Measurements from ENCODE around the gene PTPA.

The PTPA gene

DNA sequence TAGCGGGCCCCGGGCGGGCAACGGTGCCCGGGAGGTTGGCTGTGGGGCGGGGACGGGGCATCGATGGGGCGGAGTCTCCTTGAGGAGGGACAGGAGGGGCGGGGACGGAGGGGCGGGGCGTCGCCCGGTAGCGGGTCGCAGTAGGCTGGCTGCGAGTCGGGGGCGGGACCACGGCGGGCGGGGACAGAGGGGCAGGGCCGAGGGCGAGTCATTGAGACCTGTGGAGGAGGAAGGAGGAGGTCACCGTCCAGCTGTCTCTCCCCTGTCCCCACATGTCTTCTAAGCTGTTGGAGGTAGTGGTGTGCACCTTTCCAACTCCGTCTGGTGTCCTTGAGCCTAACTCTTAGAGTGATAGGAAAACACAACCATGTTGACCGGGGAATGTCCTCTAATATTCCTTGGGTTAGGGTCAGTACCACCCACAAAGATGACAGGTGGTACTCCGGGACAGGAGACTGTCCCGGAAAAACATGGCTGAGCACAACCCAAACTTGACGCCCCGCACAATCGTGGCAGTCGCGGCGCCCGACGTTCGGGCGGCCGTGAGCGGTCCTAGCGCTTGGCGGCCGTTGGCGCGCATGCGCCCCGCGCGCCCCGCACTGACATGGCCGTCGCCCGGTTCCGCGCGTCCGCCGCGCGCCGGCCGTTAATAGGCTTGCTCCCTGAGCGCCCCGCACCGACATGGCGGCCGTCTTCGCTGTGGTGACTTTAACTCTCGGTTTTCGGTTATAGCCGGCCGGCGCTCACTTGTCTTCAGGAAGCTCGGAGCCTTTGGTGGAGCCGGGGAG, at the start of gene PTPA, which contains the start of gene CRAT:
Gene PTPA, plus strand, starts transcription at position 676 of the 788 bp plus-strand sequence. CDS start 186 bp downstream, outside the sequence.
Gene CRAT, minus strand, starts transcription at position 54 of the 788 bp plus-strand sequence. CDS start 284 bp downstream, outside the sequence.
- no peaks in the 10 kb centered on the region for H3K27me3 Mint-ChIP-seq
- H3K36me3 Mint-ChIP-seq (ENCODE audit: low read depth) = no peaks in the 10 kb centered on the region
- H3K4me3 Mint-ChIP-seq = peak within 1 kb of the TSS; percentile 87
- H3K4me1 Mint-ChIP-seq (ENCODE audit: low read depth) = peaks cover 38% of the 10 kb centered on the region
- H3K27ac Mint-ChIP-seq = peak within 1 kb of the TSS; percentile 95
- no peaks in the 10 kb centered on the region for H3K9me3 Mint-ChIP-seq

GRCh38 chr9:129063061-129063460, 48.2 kb upstream of the PTPA start:
- peaks cover 10% of the 10 kb centered on the region for H3K36me3 Mint-ChIP-seq (ENCODE audit: low read depth)
- H3K27ac Mint-ChIP-seq = no peak overlapping the region
- H3K9me3 Mint-ChIP-seq = no peaks in the 10 kb centered on the region
- H3K27me3 Mint-ChIP-seq = no peaks in the 10 kb centered on the region
- no peak overlapping the region for H3K4me3 Mint-ChIP-seq
- H3K4me1 Mint-ChIP-seq (ENCODE audit: low read depth) = peaks cover 1% of the 10 kb centered on the region

DNA sequence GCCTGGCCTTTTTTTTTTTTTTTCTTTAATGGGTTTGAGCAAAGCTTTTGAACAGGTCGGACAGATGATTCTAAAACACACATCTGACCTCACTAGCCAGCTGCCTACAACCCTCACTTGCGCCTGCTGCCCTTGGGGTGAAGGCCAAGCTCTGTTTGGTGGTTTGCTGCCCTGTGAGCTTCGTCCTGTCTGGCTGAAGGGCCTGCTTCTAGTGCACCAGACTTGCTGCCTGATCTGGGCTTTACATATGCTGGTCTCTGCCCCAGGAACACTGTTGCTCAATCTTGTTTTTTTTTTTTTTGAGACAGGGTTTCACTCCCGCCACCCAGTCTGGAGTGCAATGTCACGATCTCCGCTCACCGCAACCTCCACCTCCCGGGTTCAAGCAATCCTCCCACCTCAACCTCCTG, 46.7 kb upstream of the PTPA start:
- no peaks in the 10 kb centered on the region for H3K9me3 Mint-ChIP-seq
- no peak overlapping the region for H3K27ac Mint-ChIP-seq
- no peak overlapping the region for H3K4me3 Mint-ChIP-seq
- H3K27me3 Mint-ChIP-seq = no peaks in the 10 kb centered on the region
- peaks cover 18% of the 10 kb centered on the region for H3K36me3 Mint-ChIP-seq (ENCODE audit: low read depth)
- H3K4me1 Mint-ChIP-seq (ENCODE audit: low read depth) = peaks cover 16% of the 10 kb centered on the region

GRCh38 chr9:129068110-129068509, 43.1 kb upstream of the PTPA start:
- Mint-ChIP-seq H3K9me3 (no peaks in the 10 kb centered on the region), H3K27ac (peak overlapping the region; percentile 89), H3K36me3 (ENCODE audit: low read depth) (peaks cover 18% of the 10 kb centered on the region), H3K4me3 (no peak overlapping the region), H3K27me3 (no peaks in the 10 kb centered on the region), H3K4me1 (ENCODE audit: low read depth) (peaks cover 36% of the 10 kb centered on the region)

GRCh38 chr9:129068990-129069861, 42.0 kb upstream of the PTPA start:
- Mint-ChIP-seq H3K9me3 (no peaks in the 10 kb centered on the region), H3K4me3 (peak overlapping the region; percentile 35), H3K27ac (peak overlapping the region; percentile 89), H3K36me3 (ENCODE audit: low read depth) (peaks cover 12% of the 10 kb centered on the region), H3K27me3 (no peaks in the 10 kb centered on the region), H3K4me1 (ENCODE audit: low read depth) (peaks cover 37% of the 10 kb centered on the region)

DNA sequence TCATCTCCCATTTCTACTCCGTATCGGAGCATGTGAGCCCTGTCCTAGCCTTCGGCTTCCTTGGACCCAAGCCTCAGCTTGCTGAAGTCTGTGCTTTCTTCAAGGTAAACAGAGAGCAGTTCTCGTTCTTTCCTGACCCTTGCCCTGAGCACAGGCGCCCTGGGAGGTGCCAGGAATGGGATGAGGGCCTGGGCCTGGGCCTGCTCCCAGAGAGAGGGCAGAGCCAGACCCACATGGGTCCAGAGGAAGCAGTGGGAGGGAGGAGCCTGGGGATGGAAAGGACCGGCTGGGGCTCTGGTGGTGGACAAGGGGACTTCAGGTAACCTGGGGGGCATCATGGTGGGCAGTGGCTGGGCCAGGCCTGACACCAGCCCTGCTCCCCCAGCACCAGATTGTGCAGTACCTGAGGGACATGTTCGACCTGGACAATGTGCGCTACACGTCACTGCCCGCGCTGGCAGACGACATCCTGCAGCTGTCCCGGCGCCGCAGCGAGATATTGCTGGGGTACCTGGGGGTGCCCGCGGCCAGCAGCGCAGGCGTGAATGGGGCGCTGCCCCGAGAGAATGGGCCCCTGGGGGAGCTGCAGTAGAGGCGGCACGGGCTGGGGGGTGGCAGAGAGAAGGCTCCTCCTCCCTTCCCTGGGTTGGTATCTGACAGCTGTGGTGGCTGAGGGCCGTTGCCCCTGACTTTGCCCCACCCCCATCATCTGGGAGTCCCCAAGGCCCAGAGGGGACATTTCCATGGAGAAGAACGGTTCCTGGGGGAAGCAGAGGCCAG, 41.2 kb upstream of the PTPA start:
- Mint-ChIP-seq H3K4me3 (peak overlapping the region; percentile 35), H3K27ac (peak overlapping the region; percentile 89), H3K4me1 (ENCODE audit: low read depth) (peaks cover 37% of the 10 kb centered on the region), H3K36me3 (ENCODE audit: low read depth) (peaks cover 12% of the 10 kb centered on the region), H3K27me3 (no peaks in the 10 kb centered on the region), H3K9me3 (no peaks in the 10 kb centered on the region)

- H3K9me3 Mint-ChIP-seq = no peaks in the 10 kb centered on the region
- H3K27ac Mint-ChIP-seq = no peak overlapping the region
- no peaks in the 10 kb centered on the region for H3K27me3 Mint-ChIP-seq
- peaks cover 37% of the 10 kb centered on the region for H3K4me1 Mint-ChIP-seq (ENCODE audit: low read depth)
- H3K36me3 Mint-ChIP-seq (ENCODE audit: low read depth) = peaks cover 8% of the 10 kb centered on the region
- H3K4me3 Mint-ChIP-seq = no peak overlapping the region
Observed at GRCh38 chr9:129070696-129071525, 40.3 kb upstream of the PTPA start.

DNA sequence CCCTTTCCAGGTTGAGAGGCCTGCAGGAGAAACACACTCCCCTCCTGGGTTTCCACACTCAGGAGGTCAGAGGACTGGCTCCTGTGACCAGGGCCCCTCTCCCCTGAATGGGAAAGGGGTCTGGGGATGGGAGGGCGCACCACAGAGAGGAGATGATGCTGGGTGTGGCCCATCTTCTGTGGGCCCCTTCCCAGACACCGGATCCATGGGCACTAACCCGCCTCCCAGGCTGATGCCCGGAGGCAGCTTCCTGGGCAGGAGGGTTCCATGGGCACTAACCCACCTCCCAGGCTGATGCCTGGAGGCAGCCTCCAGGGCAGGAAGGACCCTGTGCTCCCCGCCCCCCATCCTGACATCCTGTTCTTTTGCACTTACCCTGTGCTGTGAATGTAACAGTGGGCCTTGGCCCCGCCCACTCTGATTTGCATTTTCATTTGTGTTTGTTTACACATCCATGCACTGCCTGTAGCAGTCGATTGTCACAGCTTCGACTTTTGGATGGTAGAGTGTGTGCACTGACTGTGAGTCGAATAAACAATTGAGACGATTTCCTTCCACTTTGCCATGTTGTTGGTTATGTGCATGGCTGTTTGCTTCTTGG, 39.6 kb upstream of the PTPA start:
- Mint-ChIP-seq H3K36me3 (ENCODE audit: low read depth) (peaks cover 8% of the 10 kb centered on the region), H3K27me3 (no peaks in the 10 kb centered on the region), H3K27ac (no peak overlapping the region)

GRCh38 chr9:129072171-129072570, 39.0 kb upstream of the PTPA start:
- no peaks in the 10 kb centered on the region for H3K9me3 Mint-ChIP-seq
- H3K4me1 Mint-ChIP-seq (ENCODE audit: low read depth) = peaks cover 37% of the 10 kb centered on the region
- no peak overlapping the region for H3K4me3 Mint-ChIP-seq
- peaks cover 8% of the 10 kb centered on the region for H3K36me3 Mint-ChIP-seq (ENCODE audit: low read depth)
- H3K27me3 Mint-ChIP-seq = no peaks in the 10 kb centered on the region
- H3K27ac Mint-ChIP-seq = no peak overlapping the region

More for the DNA sequence above, 39.6 kb upstream of the PTPA start:
- Mint-ChIP-seq H3K4me3 (no peak overlapping the region), H3K4me1 (ENCODE audit: low read depth) (peaks cover 37% of the 10 kb centered on the region), H3K9me3 (no peaks in the 10 kb centered on the region)

GRCh38 chr9:129073404-129073803, 37.8 kb upstream of the PTPA start:
- no peak overlapping the region for H3K27ac Mint-ChIP-seq
- H3K4me1 Mint-ChIP-seq (ENCODE audit: low read depth) = peaks cover 32% of the 10 kb centered on the region
- H3K9me3 Mint-ChIP-seq = no peaks in the 10 kb centered on the region
- peaks cover 5% of the 10 kb centered on the region for H3K36me3 Mint-ChIP-seq (ENCODE audit: low read depth)
- H3K27me3 Mint-ChIP-seq = no peaks in the 10 kb centered on the region
- no peak overlapping the region for H3K4me3 Mint-ChIP-seq

GRCh38 chr9:129074106-129074505, 37.1 kb upstream of the PTPA start:
- no peak overlapping the region for H3K27ac Mint-ChIP-seq

GRCh38 chr9:129075996-129076639, 35.1 kb upstream of the PTPA start:
- H3K36me3 Mint-ChIP-seq (ENCODE audit: low read depth) = no peaks in the 10 kb centered on the region
- H3K9me3 Mint-ChIP-seq = no peaks in the 10 kb centered on the region
- H3K4me1 Mint-ChIP-seq (ENCODE audit: low read depth) = peaks cover 25% of the 10 kb centered on the region
- no peaks in the 10 kb centered on the region for H3K27me3 Mint-ChIP-seq
- H3K27ac Mint-ChIP-seq = no peak overlapping the region
- H3K4me3 Mint-ChIP-seq = no peak overlapping the region

More at GRCh38 chr9:129074106-129074505, 37.1 kb upstream of the PTPA start:
- H3K9me3 Mint-ChIP-seq = no peaks in the 10 kb centered on the region
- H3K4me3 Mint-ChIP-seq = no peak overlapping the region
- no peaks in the 10 kb centered on the region for H3K27me3 Mint-ChIP-seq
- H3K36me3 Mint-ChIP-seq (ENCODE audit: low read depth) = no peaks in the 10 kb centered on the region
- H3K4me1 Mint-ChIP-seq (ENCODE audit: low read depth) = peaks cover 25% of the 10 kb centered on the region

GRCh38 chr9:129076640-129077037, 34.6 kb upstream of the PTPA start:
- H3K4me3 Mint-ChIP-seq = no peak overlapping the region
- H3K4me1 Mint-ChIP-seq (ENCODE audit: low read depth) = peaks cover 24% of the 10 kb centered on the region
- H3K27ac Mint-ChIP-seq = no peak overlapping the region

More at GRCh38 chr9:129076640-129077037, 34.6 kb upstream of the PTPA start:
- H3K27me3 Mint-ChIP-seq = no peaks in the 10 kb centered on the region
- no peaks in the 10 kb centered on the region for H3K36me3 Mint-ChIP-seq (ENCODE audit: low read depth)
- no peaks in the 10 kb centered on the region for H3K9me3 Mint-ChIP-seq

Measured in stimulated activated naive CD8-positive, alpha-beta T cell treated with anti-CD3 and anti-CD28 coated beads, Interleukin-15, Interleukin-2, amounts not matched to agents 100 ng/mL and 50 ng/mL, for 24 hours (primary cell).